ENCODE measurements around the gene ANO9.
"Not testable (repeated sequence)": the region's sequence is repeated elsewhere in the genome, so short reads cannot be mapped to it uniquely, and the experiment has no call there.

Gene ANO9

GRCh38 chr11:422249-422656 lies 19.6 kb downstream of the ANO9 start:
- DNase-seq: no peak
- in situ Hi-C loops (cut with HindIII; ENCODE audit: low pct_ligation_motif_present, low pct_unique_long_range_greater_than_20kb, low sequenced_read_pairs): no loop called here

DNA sequence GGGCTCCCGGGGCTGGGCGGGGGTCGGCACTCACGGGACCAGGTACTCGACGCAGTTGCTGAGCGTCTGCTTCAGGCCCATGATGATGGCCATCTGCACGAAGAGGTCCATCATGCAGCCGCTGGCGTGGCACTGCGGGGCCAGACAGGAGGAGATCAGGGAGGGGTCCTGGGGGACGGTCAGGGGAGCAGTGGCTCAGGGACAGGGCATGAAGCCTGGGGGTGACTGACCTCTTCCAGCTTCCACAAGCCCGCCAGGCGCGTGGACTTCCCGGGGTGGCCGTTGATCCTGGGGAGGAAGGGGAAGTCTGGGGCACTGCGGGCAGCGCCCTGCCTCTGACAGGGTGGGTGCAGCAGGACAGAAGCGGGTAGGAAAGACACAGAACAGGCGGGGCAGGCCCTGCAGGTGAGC lies 20.9 kb downstream of the ANO9 start:
- no peak for DNase-seq
- in situ Hi-C loops (cut with HindIII; ENCODE audit: low pct_ligation_motif_present, low pct_unique_long_range_greater_than_20kb, low sequenced_read_pairs): no loop called here

- in situ Hi-C loops (cut with HindIII; ENCODE audit: low pct_ligation_motif_present, low pct_unique_long_range_greater_than_20kb, low sequenced_read_pairs): no loop called here
- DNase-seq: no peak
Observed at GRCh38 chr11:420054-420910, 21.5 kb downstream of the ANO9 start.

GRCh38 chr11:419248-420005 lies 22.4 kb downstream of the ANO9 start:
- in situ Hi-C loops (cut with HindIII; ENCODE audit: low pct_ligation_motif_present, low pct_unique_long_range_greater_than_20kb, low sequenced_read_pairs): no loop called here
- DNase-seq: no peak

DNA sequence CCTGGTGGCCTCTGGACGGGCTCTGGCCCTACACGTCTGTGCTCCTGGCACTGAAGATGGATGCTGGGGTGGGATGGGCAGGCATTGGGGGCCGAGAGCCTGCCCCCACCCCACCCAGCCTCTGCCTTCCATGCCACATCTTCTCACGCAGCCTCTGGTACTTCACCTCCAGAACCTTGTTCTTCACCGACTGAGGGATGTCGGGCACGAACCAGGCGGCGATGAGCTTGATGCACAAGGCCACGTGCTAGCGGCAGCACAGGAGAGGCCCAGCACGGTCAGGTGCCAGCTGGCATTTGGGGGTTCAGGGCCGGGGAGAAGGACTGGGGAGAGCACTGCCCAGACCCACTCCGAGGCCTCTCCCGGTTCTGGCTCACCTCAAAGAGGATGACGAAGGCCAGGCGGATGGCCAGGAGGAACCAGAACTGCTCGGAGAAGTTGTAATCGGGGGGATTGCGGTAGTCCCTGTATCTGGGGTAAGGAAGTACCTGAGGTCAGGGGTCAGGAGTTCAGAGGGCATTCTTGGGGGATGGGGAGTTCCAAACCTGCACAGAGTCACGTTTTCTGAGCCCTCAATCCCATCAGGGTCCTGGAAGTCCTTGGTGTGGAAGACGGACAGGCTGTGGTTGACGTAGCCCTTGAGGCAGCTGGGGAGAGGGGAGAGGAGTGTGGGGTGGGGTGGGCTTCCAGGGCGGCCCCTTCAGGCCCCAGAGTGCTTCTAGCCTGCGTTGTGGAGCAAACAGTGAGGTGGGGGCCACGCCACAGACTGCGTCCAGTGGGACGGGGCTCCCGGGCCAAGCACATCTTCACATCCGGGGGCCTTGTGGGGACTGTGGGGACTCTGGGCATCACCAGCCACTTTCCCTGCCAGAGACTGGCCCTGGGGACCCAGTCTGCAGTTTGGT lies 23.2 kb downstream of the ANO9 start:
- in situ Hi-C loops (cut with HindIII; ENCODE audit: low pct_ligation_motif_present, low pct_unique_long_range_greater_than_20kb, low sequenced_read_pairs): no loop called here
- no peak for DNase-seq

DNA sequence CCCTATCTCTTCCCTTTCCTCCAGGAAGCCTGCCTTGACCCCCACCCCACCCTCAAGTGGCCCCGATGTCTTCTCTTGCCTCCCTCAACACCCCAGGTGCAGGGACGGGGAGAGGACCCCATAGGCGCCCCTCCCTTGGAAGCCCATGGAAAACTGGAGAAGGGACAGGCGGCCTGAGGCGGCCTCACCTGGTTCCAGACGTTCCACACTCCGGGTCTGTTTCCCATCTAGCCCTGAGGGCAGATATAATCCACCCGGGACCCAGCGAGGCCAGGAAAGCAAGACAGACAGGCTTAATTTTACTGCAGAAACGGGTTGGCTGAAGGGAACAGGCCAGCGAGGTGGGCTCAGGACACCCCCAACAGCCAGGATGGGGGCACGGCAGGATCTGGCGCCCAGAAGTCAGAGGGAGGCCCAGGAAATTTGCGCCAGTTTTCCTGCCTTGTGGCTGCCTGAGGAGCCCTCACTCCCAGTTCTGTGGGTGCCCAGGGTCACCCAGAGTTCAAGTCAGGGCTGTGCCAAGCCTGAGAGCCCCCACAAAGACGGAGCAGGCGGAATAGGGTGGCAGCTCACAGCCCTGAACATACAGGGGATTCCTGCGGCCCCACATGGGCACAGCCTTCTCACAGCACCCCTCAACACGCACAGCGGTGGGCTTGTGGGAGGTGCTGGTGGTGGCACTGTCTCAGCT lies 24.0 kb downstream of the ANO9 start:
- no peak for DNase-seq
- in situ Hi-C loops (cut with HindIII; ENCODE audit: low pct_ligation_motif_present, low pct_unique_long_range_greater_than_20kb, low sequenced_read_pairs): no loop called here

GRCh38 chr11:416757-417621 lies 24.8 kb downstream of the ANO9 start:
- peak; percentile 39 for DNase-seq
- in situ Hi-C loops (cut with HindIII; ENCODE audit: low pct_ligation_motif_present, low pct_unique_long_range_greater_than_20kb, low sequenced_read_pairs): no loop called here

GRCh38 chr11:416051-416756 lies 25.6 kb downstream of the ANO9 start:
- in situ Hi-C loops (cut with HindIII; ENCODE audit: low pct_ligation_motif_present, low pct_unique_long_range_greater_than_20kb, low sequenced_read_pairs): no loop called here
- DNase-seq: no peak

DNA sequence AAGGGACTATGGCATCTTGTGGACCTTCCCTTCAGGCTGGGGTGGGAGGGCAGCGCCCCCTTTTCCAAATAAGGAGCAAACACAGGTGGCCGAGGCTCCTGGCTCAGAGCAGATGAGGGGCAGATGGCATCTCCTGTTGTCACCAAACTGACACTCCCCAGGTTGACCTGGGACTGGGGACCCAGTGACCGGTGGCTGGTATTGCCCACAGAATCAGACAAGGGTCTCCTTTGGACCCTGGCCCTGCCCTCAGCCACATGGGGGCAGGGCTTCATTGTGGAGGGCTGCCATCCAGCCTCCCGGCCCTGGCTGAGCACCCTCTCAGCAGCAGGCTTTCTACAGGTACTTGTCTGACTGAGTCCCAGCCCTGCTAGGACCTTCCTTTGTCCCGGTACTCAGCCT lies 26.2 kb downstream of the ANO9 start:
- no peak for DNase-seq
- in situ Hi-C loops (cut with HindIII; ENCODE audit: low pct_ligation_motif_present, low pct_unique_long_range_greater_than_20kb, low sequenced_read_pairs): no loop called here

DNA sequence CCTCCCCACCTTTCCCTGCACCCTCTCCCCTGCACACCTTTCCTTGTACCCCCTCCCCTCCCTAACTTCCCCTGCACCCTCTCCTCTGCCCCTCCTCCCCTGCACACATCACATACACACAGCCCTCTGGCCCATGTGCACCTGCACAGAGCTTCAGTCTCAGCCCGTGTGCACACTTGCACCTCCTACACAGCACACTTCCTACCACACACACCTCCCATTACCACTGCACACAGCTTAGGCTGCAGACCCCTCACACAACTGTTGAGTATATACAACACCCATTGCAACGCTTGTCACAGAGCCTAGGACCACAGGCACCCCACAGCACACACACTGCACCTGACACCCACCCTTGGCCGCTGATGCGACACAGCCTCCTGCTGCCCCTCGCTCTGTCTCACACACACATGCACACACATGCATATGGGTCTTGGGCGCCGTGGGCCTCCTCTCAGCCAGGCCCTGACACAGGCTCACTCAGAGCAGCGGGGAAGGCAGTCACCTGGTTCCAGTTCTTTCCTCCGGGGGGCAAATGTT lies 27.4 kb downstream of the ANO9 start:
- in situ Hi-C loops (cut with HindIII; ENCODE audit: low pct_ligation_motif_present, low pct_unique_long_range_greater_than_20kb, low sequenced_read_pairs): no loop called here
- DNase-seq: no peak

GRCh38 chr11:413120-414081 lies 28.4 kb downstream of the ANO9 start:
- DNase-seq: no peak
- in situ Hi-C loops (cut with HindIII; ENCODE audit: low pct_ligation_motif_present, low pct_unique_long_range_greater_than_20kb, low sequenced_read_pairs): no loop called here

DNA sequence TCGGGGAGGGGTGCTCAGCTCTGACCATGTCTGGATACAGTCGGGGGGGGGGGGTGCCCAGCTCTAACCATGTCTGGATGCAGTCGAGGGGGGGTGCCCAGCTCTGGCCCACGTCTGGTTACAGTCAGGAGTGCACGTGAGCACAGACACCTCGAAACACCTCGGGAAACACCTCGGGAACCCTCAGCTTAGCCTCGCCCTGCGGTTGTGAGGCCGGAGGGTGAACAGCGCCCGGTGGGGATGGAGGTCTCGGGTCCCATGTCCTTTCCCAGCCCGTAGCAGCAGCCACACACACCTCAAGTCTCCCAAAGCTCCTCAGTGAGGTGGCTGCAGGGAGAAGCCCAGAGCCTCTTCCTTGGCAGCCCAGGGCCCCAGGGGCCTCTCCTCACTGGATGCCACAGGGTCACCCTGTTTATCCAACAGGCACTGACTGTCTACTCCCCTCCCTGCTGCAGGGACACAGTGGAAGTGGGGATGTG lies 29.1 kb downstream of the ANO9 start:
- in situ Hi-C loops (cut with HindIII; ENCODE audit: low pct_ligation_motif_present, low pct_unique_long_range_greater_than_20kb, low sequenced_read_pairs): no loop called here
- DNase-seq: no peak

DNA sequence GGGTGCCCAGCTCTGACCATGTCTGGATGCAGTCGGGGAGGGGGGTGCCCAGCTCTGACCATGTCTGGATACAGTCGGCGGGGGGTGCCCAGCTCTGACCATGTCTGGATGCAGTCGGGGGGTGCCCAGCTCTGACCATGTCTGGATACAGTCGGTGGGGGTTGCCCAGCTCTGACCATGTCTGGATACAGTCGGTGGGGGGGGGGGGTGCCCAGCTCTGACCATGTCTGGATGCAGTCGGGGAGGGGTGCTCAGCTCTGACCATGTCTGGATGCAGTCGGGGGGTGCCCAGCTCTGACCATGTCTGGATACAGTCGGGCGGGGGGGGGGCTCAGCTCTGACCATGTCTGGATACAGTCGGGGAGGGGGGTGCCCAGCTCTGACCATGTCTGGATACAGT lies 30.3 kb downstream of the ANO9 start:
- in situ Hi-C loops (cut with HindIII; ENCODE audit: low pct_ligation_motif_present, low pct_unique_long_range_greater_than_20kb, low sequenced_read_pairs): not testable (repeated sequence)

DNA sequence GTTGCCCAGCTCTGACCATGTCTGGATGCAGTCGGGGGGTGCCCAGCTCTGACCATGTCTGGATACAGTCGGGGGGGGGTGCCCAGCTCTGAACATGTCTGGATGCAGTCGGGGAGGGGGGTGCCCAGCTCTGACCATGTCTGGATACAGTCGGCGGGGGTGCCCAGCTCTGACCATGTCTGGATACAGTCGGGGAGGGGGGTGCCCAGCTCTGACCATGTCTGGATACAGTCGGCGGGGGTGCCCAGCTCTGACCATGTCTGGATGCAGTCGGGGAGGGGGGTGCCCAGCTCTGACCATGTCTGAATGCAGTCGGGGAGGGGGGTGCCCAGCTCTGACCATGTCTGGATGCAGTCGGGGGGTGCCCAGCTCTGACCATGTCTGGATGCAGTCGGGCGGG lies 31.1 kb downstream of the ANO9 start:
- in situ Hi-C loops (cut with HindIII; ENCODE audit: low pct_ligation_motif_present, low pct_unique_long_range_greater_than_20kb, low sequenced_read_pairs); DNase-seq: not testable (repeated sequence)

More for the DNA sequence above, 30.3 kb downstream of the ANO9 start:
- not testable (repeated sequence) for DNase-seq

GRCh38 chr11:409600-410483 lies 32.0 kb downstream of the ANO9 start:
- in situ Hi-C loops (cut with HindIII; ENCODE audit: low pct_ligation_motif_present, low pct_unique_long_range_greater_than_20kb, low sequenced_read_pairs): no loop called here
- peak; percentile 47 for DNase-seq
